Measurements from ENCODE around the gene SEPTIN11. TPM values are rescaled to one million over a fixed set of nuclear protein-coding genes. Genes with fewer than 3 reads are reported as not detected.
A peak's percentile ranks its signal among the peaks of the same experiment; 100 is the strongest.

SEPTIN11 gene
- total RNA-seq, 1 experiment from 2014 or later: 77.3 TPM

DNA sequence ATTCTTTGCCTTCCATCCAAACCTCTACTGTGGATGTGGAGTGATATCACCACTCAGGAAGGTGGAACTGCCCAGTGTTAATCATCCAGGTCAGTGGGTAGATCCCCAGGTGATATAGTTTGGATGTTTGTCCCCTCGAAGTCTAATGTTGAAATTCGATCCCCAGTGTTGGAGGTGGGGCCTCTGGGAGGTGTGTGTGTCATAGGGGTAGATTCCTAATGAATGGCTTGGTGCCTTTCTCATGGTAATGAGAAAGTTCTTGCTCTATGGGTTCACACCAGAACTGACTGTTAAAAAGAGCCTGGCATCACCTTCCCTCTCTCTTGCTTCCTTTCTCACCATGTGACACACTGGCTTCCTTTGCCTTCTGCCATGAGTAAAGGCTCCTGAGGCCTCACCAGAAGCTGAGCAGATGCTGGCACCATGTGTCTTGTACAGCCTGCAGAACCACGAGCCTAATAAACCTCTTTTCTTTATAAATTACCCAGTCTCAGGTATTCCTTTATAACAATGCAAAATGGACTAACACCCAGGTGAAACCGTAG is 44.8 kb upstream of the SEPTIN11 start:
- H3K23ac ChIP-seq (ENCODE audit: insufficient read length, low read depth, low read length): no peak overlapping the region
- Mint-ChIP-seq H3K27ac (peak overlapping the region in 1 of 3 experiments; percentile 90; a peak in 1 of 7 replicates), H3K9me3 (peaks cover 9 to 11% of the 10 kb centered on the region in 2 experiments; a peak in 4 of 5 replicates), H3K36me3 (ENCODE audit: insufficient read depth in 1 of 3, low read depth in 3 of 3) (peaks cover 1 to 5% (median 5%) of the 10 kb centered on the region in 3 experiments; a peak in 4 of 7 replicates), H3K4me3 (no peak overlapping the region), H3K4me1 (peaks cover 8 to 9% of the 10 kb centered on the region in 2 experiments), H3K27me3 (ENCODE audit: low read depth) (peaks cover 14% of the 10 kb centered on the region)
- H4K5ac ChIP-seq (ENCODE audit: insufficient read length, low read depth, low read length): no peak overlapping the region
- H3K14ac ChIP-seq (ENCODE audit: insufficient read depth, low read length): no peak overlapping the region
- H3K27me3 ChIP-seq (ENCODE audit: insufficient read depth, low read length): no peaks in the 10 kb centered on the region
- no peak overlapping the region for H2BK120ac ChIP-seq (ENCODE audit: low read depth, low read length, poor library complexity, severe bottlenecking)
- DNase-seq: peak; percentile 43
- TF ChIP-seq, protein P1, sequence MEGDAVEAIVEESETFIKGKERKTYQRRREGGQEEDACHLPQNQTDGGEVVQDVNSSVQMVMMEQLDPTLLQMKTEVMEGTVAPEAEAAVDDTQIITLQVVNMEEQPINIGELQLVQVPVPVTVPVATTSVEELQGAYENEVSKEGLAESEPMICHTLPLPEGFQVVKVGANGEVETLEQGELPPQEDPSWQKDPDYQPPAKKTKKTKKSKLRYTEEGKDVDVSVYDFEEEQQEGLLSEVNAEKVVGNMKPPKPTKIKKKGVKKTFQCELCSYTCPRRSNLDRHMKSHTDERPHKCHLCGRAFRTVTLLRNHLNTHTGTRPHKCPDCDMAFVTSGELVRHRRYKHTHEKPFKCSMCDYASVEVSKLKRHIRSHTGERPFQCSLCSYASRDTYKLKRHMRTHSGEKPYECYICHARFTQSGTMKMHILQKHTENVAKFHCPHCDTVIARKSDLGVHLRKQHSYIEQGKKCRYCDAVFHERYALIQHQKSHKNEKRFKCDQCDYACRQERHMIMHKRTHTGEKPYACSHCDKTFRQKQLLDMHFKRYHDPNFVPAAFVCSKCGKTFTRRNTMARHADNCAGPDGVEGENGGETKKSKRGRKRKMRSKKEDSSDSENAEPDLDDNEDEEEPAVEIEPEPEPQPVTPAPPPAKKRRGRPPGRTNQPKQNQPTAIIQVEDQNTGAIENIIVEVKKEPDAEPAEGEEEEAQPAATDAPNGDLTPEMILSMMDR (conservative IDR thresholded peaks at IDR 0.05): no peak
- no peak overlapping the region for H3T11ph ChIP-seq (ENCODE audit: low read length)
- no peak overlapping the region for H2BK15ac ChIP-seq (ENCODE audit: low read depth, low read length)
- no peak overlapping the region for H3K27ac ChIP-seq (ENCODE audit: insufficient read length, low read depth, low read length)
- no peaks in the 10 kb centered on the region for H3K79me2 ChIP-seq (ENCODE audit: insufficient read depth, low read length)
- no peak overlapping the region for H3K18ac ChIP-seq (ENCODE audit: insufficient read length, low read depth, low read length)
- no peak overlapping the region for H2AK5ac ChIP-seq (ENCODE audit: insufficient read length, low read length)
- WGBS (ENCODE audit: extremely low coverage, insufficient read length, low lambda C conversion rate): no CpG with 5 or more reads among the region's 4 CpGs
- no peak overlapping the region for H2BK20ac ChIP-seq (ENCODE audit: low read depth, low read length, poor library complexity, severe bottlenecking)
- H3K4ac ChIP-seq (ENCODE audit: low read depth, low read length): no peak overlapping the region
- no peak overlapping the region for H3K56ac ChIP-seq (ENCODE audit: insufficient read length, low read depth, low read length)
- H3K79me1 ChIP-seq (ENCODE audit: insufficient read depth, low read depth, low read length, poor library complexity, severe bottlenecking): no peaks in the 10 kb centered on the region
- H2BK5ac ChIP-seq (ENCODE audit: insufficient read length, low read length): no peak overlapping the region
- no peaks in the 10 kb centered on the region; the same call in 1 of the 2 replicates for H3K4me1 ChIP-seq (ENCODE audit: insufficient read depth, low read length)
- H2AFZ ChIP-seq (ENCODE audit: low read length): no peak overlapping the region
- H4K8ac ChIP-seq (replicated peaks; ENCODE audit: insufficient read length, low read depth, low read length): no peak overlapping the region
- no peak overlapping the region for H2BK12ac ChIP-seq (ENCODE audit: insufficient read length, low read depth, low read length)
- peaks cover 14% of the 10 kb centered on the region for H3K9me3 ChIP-seq (ENCODE audit: control insufficient read depth, low read depth, low read length)
- no peaks in the 10 kb centered on the region for H4K20me1 ChIP-seq (ENCODE audit: control insufficient read depth, insufficient read depth, insufficient read length)
- no peak overlapping the region for H4K91ac ChIP-seq (ENCODE audit: insufficient read length, low read depth, low read length)
- H3K23me2 ChIP-seq (ENCODE audit: insufficient read length, low read depth, low read length, poor library complexity, severe bottlenecking): no peaks in the 10 kb centered on the region
- H3K4me2 ChIP-seq (ENCODE audit: insufficient read depth, insufficient read length, low read length): no peak overlapping the region
- no peak overlapping the region for H3K9ac ChIP-seq (ENCODE audit: extremely low read depth, insufficient read length, low read length)

Data from H9 (cell line).